Ovary (tissue), 3 donors: ENCODE data around the gene PLAU.

Experiments
- CTCF ChIP-seq, 3 donors: fragments of 450-650 bp in 2 of 3; fragments of 200-600 bp in 1 of 3; IDR thresholded peaks; one replicate each; pipeline versions ENCODE4 v1.5.1 to v1.8.0; 2016 to 2022; ENCODE audit warnings: antibody characterized with exemption in 3 of 3, mild to moderate bottlenecking in 1 of 3
- EP300 ChIP-seq: sonication (generic); formaldehyde crosslinking; IDR thresholded peaks from one replicate; pipeline ENCODE4 v1.6.1; 2017; ENCODE audit warnings: antibody characterized with exemption
- POLR2A ChIP-seq: fragments of 450-650 bp; IDR thresholded peaks from one replicate; pipeline ENCODE4 v1.6.1; 2017; ENCODE audit warnings: antibody characterized with exemption, mild to moderate bottlenecking, moderate library complexity
- donor health status: DM: no; HTN: no; CAD: no.

- TF ChIP-seq POLR2A (no peak), CTCF (IDR thresholded peaks at IDR 0.05) (peak; percentile 46 to 85 (median 83)), EP300 (no peak)
These were observed 24.8 kb upstream of the PLAU start for GRCh38 chr10:73886085-73886529.
